ENCODE measurements around the gene SMPX.
"Not testable (repeated sequence)": the region's sequence is repeated elsewhere in the genome, so short reads cannot be mapped to it uniquely, and the experiment has no call there.

The SMPX gene

GRCh38 chrX:21781525-21781924 lies 23.6 kb upstream of the SMPX start:
- Histone ChIP-seq H3K27me3 (ENCODE audit: control insufficient read depth in 3 of 3, insufficient read depth in 3 of 3, low read depth in 1 of 3, low read length in 3 of 3) (no peaks in the 10 kb centered on the region), H3K79me1 (ENCODE audit: low read depth, low read length) (no peaks in the 10 kb centered on the region), H4K8ac (ENCODE audit: low read depth, low read length) (no peak overlapping the region), H3K36me3 (replicated peaks in 1 of 2; ENCODE audit: control insufficient read depth in 2 of 2, insufficient read depth in 2 of 2, low read length in 2 of 2) (no peaks in the 10 kb centered on the region), H2BK12ac (ENCODE audit: low read length) (no peak overlapping the region), H3K18ac (ENCODE audit: low read length) (no peak overlapping the region), H3K9ac (ENCODE audit: low read depth, low read length, poor library complexity) (no peak overlapping the region), H3K4ac (ENCODE audit: low read length) (no peak overlapping the region), H3K9me3 (replicated peaks in 1 of 2; ENCODE audit: control insufficient read depth in 2 of 2, insufficient read depth in 1 of 2, low read depth in 1 of 2, low read length in 2 of 2) (no peaks in the 10 kb centered on the region), H2BK5ac (ENCODE audit: low read length) (no peak overlapping the region), H2BK120ac (ENCODE audit: low read depth, low read length) (no peak overlapping the region), H3K27ac (replicated peaks; ENCODE audit: low read length) (no peak overlapping the region), H3K4me1 (ENCODE audit: control insufficient read depth in 2 of 2, insufficient read depth in 1 of 2, low read depth in 1 of 2, low read length in 2 of 2) (peaks cover 0 to 6% of the 10 kb centered on the region in 2 donors), H3K14ac (ENCODE audit: low read length) (no peak overlapping the region), H3K23ac (ENCODE audit: low read depth, low read length, poor library complexity) (no peak overlapping the region), H2AFZ (ENCODE audit: low read length) (no peak overlapping the region), H2AK5ac (ENCODE audit: low read depth, low read length) (no peak overlapping the region), H2BK15ac (ENCODE audit: low read length) (no peak overlapping the region), H3K4me3 (ENCODE audit: low read length in 2 of 2) (no peak overlapping the region), H4K91ac (ENCODE audit: low read depth, low read length, poor library complexity) (no peak overlapping the region), H3K4me2 (ENCODE audit: insufficient read depth, low read length, poor library complexity, severe bottlenecking) (no peak overlapping the region)
- DNase-seq (ENCODE audit: low spot score), result no peak
- WGBS, 2 donors (ENCODE audit: extremely low coverage in 2 of 2, insufficient read length in 2 of 2, insufficient replicate concordance in 1 of 2), result no CpG with 5 or more reads among the region's 1 CpG

- H3K27ac ChIP-seq (replicated peaks; ENCODE audit: low read length), result no peak overlapping the region
- no peaks in the 10 kb centered on the region for H3K9me3 ChIP-seq (replicated peaks in 1 of 2; ENCODE audit: control insufficient read depth in 2 of 2, insufficient read depth in 1 of 2, low read depth in 1 of 2, low read length in 2 of 2)
- H4K8ac ChIP-seq (ENCODE audit: low read depth, low read length), result no peak overlapping the region
- H3K14ac ChIP-seq (ENCODE audit: low read length), result no peak overlapping the region
- DNase-seq (ENCODE audit: low spot score), result no peak
- no peaks in the 10 kb centered on the region for H3K27me3 ChIP-seq (ENCODE audit: control insufficient read depth in 3 of 3, insufficient read depth in 3 of 3, low read depth in 1 of 3, low read length in 3 of 3)
- no peak overlapping the region for H3K9ac ChIP-seq (ENCODE audit: low read depth, low read length, poor library complexity)
- H3K23ac ChIP-seq (ENCODE audit: low read depth, low read length, poor library complexity), result no peak overlapping the region
- H3K4me1 ChIP-seq (ENCODE audit: control insufficient read depth in 2 of 2, insufficient read depth in 1 of 2, low read depth in 1 of 2, low read length in 2 of 2), result peaks cover 0 to 6% of the 10 kb centered on the region in 2 donors
- H2BK15ac ChIP-seq (ENCODE audit: low read length), result no peak overlapping the region
- H4K91ac ChIP-seq (ENCODE audit: low read depth, low read length, poor library complexity), result no peak overlapping the region
- no peak overlapping the region for H3K4me2 ChIP-seq (ENCODE audit: insufficient read depth, low read length, poor library complexity, severe bottlenecking)
- H2BK5ac ChIP-seq (ENCODE audit: low read length), result no peak overlapping the region
- H3K4ac ChIP-seq (ENCODE audit: low read length), result no peak overlapping the region
- no peak overlapping the region for H2AK5ac ChIP-seq (ENCODE audit: low read depth, low read length)
- H2AFZ ChIP-seq (ENCODE audit: low read length), result peak overlapping the region; percentile 72
- H3K18ac ChIP-seq (ENCODE audit: low read length), result no peak overlapping the region
- no peak overlapping the region for H2BK120ac ChIP-seq (ENCODE audit: low read depth, low read length)
- no peaks in the 10 kb centered on the region for H3K79me1 ChIP-seq (ENCODE audit: low read depth, low read length)
- H3K36me3 ChIP-seq (replicated peaks in 1 of 2; ENCODE audit: control insufficient read depth in 2 of 2, insufficient read depth in 2 of 2, low read length in 2 of 2), result no peaks in the 10 kb centered on the region
- no peak overlapping the region for H3K4me3 ChIP-seq (ENCODE audit: low read length in 2 of 2)
- WGBS, 2 donors (ENCODE audit: extremely low coverage in 2 of 2, insufficient read length in 2 of 2, insufficient replicate concordance in 1 of 2), result no CpG with 5 or more reads among the region's 3 CpGs
- H2BK12ac ChIP-seq (ENCODE audit: low read length), result no peak overlapping the region
Observed at GRCh38 chrX:21779095-21779494, 21.2 kb upstream of the SMPX start.

DNA sequence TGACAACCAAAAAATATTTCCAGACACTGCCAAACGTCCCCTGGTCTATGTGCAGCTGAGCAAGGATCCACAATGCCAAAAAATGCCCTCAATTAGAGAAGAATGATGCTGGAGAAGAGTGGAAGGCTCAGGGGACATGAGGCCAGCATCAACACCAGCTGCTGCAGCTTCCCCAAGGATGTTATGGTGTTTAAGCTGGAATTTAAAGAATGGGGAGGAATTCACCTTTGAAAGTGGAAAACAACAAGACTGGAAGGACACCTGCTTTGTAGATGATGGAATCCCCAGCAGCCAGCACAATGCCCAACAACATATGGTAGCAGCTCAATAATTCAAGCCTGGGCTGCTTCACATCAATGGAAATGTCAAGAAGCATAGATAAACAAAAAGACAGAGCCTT lies 20.3 kb upstream of the SMPX start:
- H3K27me3 ChIP-seq (ENCODE audit: control insufficient read depth in 3 of 3, insufficient read depth in 3 of 3, low read depth in 1 of 3, low read length in 3 of 3), result no peaks in the 10 kb centered on the region
- H2AK5ac ChIP-seq (ENCODE audit: low read depth, low read length), result no peak overlapping the region
- no peak overlapping the region for H2BK15ac ChIP-seq (ENCODE audit: low read length)
- no peaks in the 10 kb centered on the region for H3K9me3 ChIP-seq (replicated peaks in 1 of 2; ENCODE audit: control insufficient read depth in 2 of 2, insufficient read depth in 1 of 2, low read depth in 1 of 2, low read length in 2 of 2)
- H3K9ac ChIP-seq (ENCODE audit: low read depth, low read length, poor library complexity), result no peak overlapping the region
- H3K4me2 ChIP-seq (ENCODE audit: insufficient read depth, low read length, poor library complexity, severe bottlenecking), result no peak overlapping the region
- H3K4me1 ChIP-seq (ENCODE audit: control insufficient read depth in 2 of 2, insufficient read depth in 1 of 2, low read depth in 1 of 2, low read length in 2 of 2), result peaks cover 0 to 6% of the 10 kb centered on the region in 2 donors
- H2AFZ ChIP-seq (ENCODE audit: low read length), result no peak overlapping the region
- no peaks in the 10 kb centered on the region for H3K36me3 ChIP-seq (replicated peaks in 1 of 2; ENCODE audit: control insufficient read depth in 2 of 2, insufficient read depth in 2 of 2, low read length in 2 of 2)
- H2BK5ac ChIP-seq (ENCODE audit: low read length), result no peak overlapping the region
- H2BK12ac ChIP-seq (ENCODE audit: low read length), result no peak overlapping the region
- H3K14ac ChIP-seq (ENCODE audit: low read length), result no peak overlapping the region
- no peak overlapping the region for H4K8ac ChIP-seq (ENCODE audit: low read depth, low read length)
- no CpG with 5 or more reads among the region's 1 CpG for WGBS, 2 donors (ENCODE audit: extremely low coverage in 2 of 2, insufficient read length in 2 of 2, insufficient replicate concordance in 1 of 2)
- no peak overlapping the region for H3K27ac ChIP-seq (replicated peaks; ENCODE audit: low read length)
- no peak overlapping the region for H3K23ac ChIP-seq (ENCODE audit: low read depth, low read length, poor library complexity)
- H4K91ac ChIP-seq (ENCODE audit: low read depth, low read length, poor library complexity), result no peak overlapping the region
- H3K4me3 ChIP-seq (ENCODE audit: low read length in 2 of 2), result no peak overlapping the region
- H3K18ac ChIP-seq (ENCODE audit: low read length), result no peak overlapping the region
- no peak overlapping the region for H2BK120ac ChIP-seq (ENCODE audit: low read depth, low read length)
- no peaks in the 10 kb centered on the region for H3K79me1 ChIP-seq (ENCODE audit: low read depth, low read length)
- H3K4ac ChIP-seq (ENCODE audit: low read length), result no peak overlapping the region
- DNase-seq (ENCODE audit: low spot score), result no peak

GRCh38 chrX:21775128-21775527 lies 17.2 kb upstream of the SMPX start:
- H2AK5ac ChIP-seq (ENCODE audit: low read depth, low read length); H3K4me2 ChIP-seq (ENCODE audit: insufficient read depth, low read length, poor library complexity, severe bottlenecking); H3K4ac ChIP-seq (ENCODE audit: low read length); H2BK5ac ChIP-seq (ENCODE audit: low read length); H3K79me1 ChIP-seq (ENCODE audit: low read depth, low read length); H3K14ac ChIP-seq (ENCODE audit: low read length); H3K9me3 ChIP-seq (replicated peaks in 1 of 2; ENCODE audit: control insufficient read depth in 2 of 2, insufficient read depth in 1 of 2, low read depth in 1 of 2, low read length in 2 of 2); H3K4me3 ChIP-seq (ENCODE audit: low read length in 2 of 2); H3K18ac ChIP-seq (ENCODE audit: low read length); H3K36me3 ChIP-seq (replicated peaks in 1 of 2; ENCODE audit: control insufficient read depth in 2 of 2, insufficient read depth in 2 of 2, low read length in 2 of 2); H3K9ac ChIP-seq (ENCODE audit: low read depth, low read length, poor library complexity); H3K27me3 ChIP-seq (ENCODE audit: control insufficient read depth in 3 of 3, insufficient read depth in 3 of 3, low read depth in 1 of 3, low read length in 3 of 3); H3K4me1 ChIP-seq (ENCODE audit: control insufficient read depth in 2 of 2, insufficient read depth in 1 of 2, low read depth in 1 of 2, low read length in 2 of 2); H2BK12ac ChIP-seq (ENCODE audit: low read length); H2BK120ac ChIP-seq (ENCODE audit: low read depth, low read length); H2BK15ac ChIP-seq (ENCODE audit: low read length); H3K23ac ChIP-seq (ENCODE audit: low read depth, low read length, poor library complexity); H3K27ac ChIP-seq (replicated peaks; ENCODE audit: low read length); H2AFZ ChIP-seq (ENCODE audit: low read length); H4K8ac ChIP-seq (ENCODE audit: low read depth, low read length); H4K91ac ChIP-seq (ENCODE audit: low read depth, low read length, poor library complexity); DNase-seq (ENCODE audit: low spot score): not testable (repeated sequence)

All from neuronal stem cell (in vitro differentiated cells).